HepG2 (cell line): ENCODE data around the gene OR6S1.
"Not testable (repeated sequence)": the region's sequence is repeated elsewhere in the genome, so short reads cannot be mapped to it uniquely, and the experiment has no call there.

Experiments
- JUNB ChIP-seq: sonication (generic); formaldehyde crosslinking; IDR thresholded peaks from 2 replicates; pipeline ENCODE4 v1.8.0; 2022; ENCODE audit warnings: missing genetic modification reagents, mild to moderate bottlenecking, borderline replicate concordance
- NR2F1 ChIP-seq, 2 experiments: fragments of 450-650 bp in 1 of 2; formaldehyde crosslinking in 1 of 2; IDR thresholded peaks; 2 replicates each; pipeline versions ENCODE4 v1.5.0 to v1.6.1; 2016 to 2020; ENCODE audit warnings: mild to moderate bottlenecking in 1 of 2, missing compliant biosample characterization in 1 of 2, missing genetic modification reagents in 1 of 2, moderate library complexity in 1 of 2
- TCF12 ChIP-seq, 2 experiments: fragments of 450-650 bp in 1 of 2; sonication (generic) in 1 of 2; formaldehyde crosslinking in 1 of 2; IDR thresholded peaks; 2 replicates each; pipeline versions ENCODE4 v1.6.1 to v1.8.0; 2017 to 2022; ENCODE audit warnings: antibody characterized with exemption in 1 of 2, mild to moderate bottlenecking in 1 of 2, missing genetic modification reagents in 1 of 2, moderate library complexity in 1 of 2
- ZNF17 ChIP-seq: sonication (generic); formaldehyde crosslinking; IDR thresholded peaks from 2 replicates; pipeline ENCODE4 v1.5.0; 2020; ENCODE audit warnings: mild to moderate bottlenecking, missing genetic modification reagents
- ZNF7 ChIP-seq: IDR thresholded peaks from 2 replicates; pipeline ENCODE4 v1.6.1; 2016; ENCODE audit warnings: missing biosample characterization, missing genetic modification reagents
- ZNF747 ChIP-seq: sonication (generic); formaldehyde crosslinking; IDR thresholded peaks from 2 replicates; pipeline ENCODE4 v1.8.1; 2023; ENCODE audit warnings: missing genetic modification reagents, mild to moderate bottlenecking, borderline replicate concordance
- TF ChIP-seq, protein P1 (sequence below): sonication (generic); formaldehyde crosslinking; IDR thresholded peaks from 2 replicates; pipeline ENCODE4 v1.5.1; 2020; ENCODE audit warnings: missing genetic modification reagents, mild to moderate bottlenecking, borderline replicate concordance
- TF ChIP-seq, protein P2 (sequence below): sonication (generic); formaldehyde crosslinking; conservative IDR thresholded peaks from 2 replicates; pipeline ENCODE4 v1.8.0; 2022; ENCODE audit warnings: low read depth, missing genetic modification reagents

DNA sequence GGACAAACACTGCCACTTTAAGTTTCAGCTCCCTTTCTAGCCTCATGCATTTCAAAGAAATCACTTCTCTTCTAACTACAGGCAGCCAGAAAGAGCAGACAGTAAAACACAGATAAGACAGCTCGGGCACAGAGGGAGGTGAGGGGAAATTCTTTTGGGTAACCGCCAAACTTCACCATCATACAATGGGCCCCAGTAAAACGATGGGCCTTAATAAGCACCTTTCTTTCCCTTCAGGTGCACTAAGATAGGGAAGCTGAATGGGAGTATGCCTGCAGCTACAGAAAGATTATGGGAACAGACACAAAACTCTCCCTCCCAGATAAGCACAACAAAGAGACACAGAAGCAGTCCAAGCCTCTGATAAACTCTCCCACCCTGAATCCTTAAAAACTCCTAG lies 1.3 kb upstream of the OR6S1 start:
- not testable (repeated sequence) for TF ChIP-seq TCF12 (IDR thresholded peaks at IDR 0.05); TCF12 (CRISPR knock-in tag; IDR thresholded peaks at IDR 0.05); ZNF17 (CRISPR knock-in tag); NR2F1 (CRISPR knock-in tag; IDR thresholded peaks at IDR 0.05); ZNF7 (CRISPR knock-in tag); ZNF747 (CRISPR knock-in tag); JUNB (CRISPR knock-in tag)
- TF ChIP-seq, protein P1, sequence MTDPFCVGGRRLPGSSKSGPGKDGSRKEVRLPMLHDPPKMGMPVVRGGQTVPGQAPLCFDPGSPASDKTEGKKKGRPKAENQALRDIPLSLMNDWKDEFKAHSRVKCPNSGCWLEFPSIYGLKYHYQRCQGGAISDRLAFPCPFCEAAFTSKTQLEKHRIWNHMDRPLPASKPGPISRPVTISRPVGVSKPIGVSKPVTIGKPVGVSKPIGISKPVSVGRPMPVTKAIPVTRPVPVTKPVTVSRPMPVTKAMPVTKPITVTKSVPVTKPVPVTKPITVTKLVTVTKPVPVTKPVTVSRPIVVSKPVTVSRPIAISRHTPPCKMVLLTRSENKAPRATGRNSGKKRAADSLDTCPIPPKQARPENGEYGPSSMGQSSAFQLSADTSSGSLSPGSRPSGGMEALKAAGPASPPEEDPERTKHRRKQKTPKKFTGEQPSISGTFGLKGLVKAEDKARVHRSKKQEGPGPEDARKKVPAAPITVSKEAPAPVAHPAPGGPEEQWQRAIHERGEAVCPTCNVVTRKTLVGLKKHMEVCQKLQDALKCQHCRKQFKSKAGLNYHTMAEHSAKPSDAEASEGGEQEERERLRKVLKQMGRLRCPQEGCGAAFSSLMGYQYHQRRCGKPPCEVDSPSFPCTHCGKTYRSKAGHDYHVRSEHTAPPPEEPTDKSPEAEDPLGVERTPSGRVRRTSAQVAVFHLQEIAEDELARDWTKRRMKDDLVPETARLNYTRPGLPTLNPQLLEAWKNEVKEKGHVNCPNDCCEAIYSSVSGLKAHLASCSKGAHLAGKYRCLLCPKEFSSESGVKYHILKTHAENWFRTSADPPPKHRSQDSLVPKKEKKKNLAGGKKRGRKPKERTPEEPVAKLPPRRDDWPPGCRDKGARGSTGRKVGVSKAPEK (CRISPR knock-in tag) = not testable (repeated sequence)
- TF ChIP-seq, protein P2, sequence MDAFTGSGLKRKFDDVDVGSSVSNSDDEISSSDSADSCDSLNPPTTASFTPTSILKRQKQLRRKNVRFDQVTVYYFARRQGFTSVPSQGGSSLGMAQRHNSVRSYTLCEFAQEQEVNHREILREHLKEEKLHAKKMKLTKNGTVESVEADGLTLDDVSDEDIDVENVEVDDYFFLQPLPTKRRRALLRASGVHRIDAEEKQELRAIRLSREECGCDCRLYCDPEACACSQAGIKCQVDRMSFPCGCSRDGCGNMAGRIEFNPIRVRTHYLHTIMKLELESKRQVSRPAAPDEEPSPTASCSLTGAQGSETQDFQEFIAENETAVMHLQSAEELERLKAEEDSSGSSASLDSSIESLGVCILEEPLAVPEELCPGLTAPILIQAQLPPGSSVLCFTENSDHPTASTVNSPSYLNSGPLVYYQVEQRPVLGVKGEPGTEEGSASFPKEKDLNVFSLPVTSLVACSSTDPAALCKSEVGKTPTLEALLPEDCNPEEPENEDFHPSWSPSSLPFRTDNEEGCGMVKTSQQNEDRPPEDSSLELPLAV (CRISPR knock-in tag) = not testable (repeated sequence)
